Naive thymus-derived CD8-positive, alpha-beta T cell (primary cell): ENCODE measurements around the gene TUT4. TPM values are rescaled to one million over a fixed set of nuclear protein-coding genes. Genes with fewer than 3 reads are reported as not detected.

Experiments
- ATAC-seq, 2 donors: fragments of 150-1000 bp; cut with Tn5 transposase in 1 of 2; sonication (Bioruptor Pico), chemical (Tn5 transposase) in 1 of 2; 1 replicate in 1 of 2; 2 replicates in 1 of 2; pipeline ENCODE4 v1.10.0; 2021; ENCODE audit warnings: mild to moderate bottlenecking in 2 of 2, moderate library complexity in 2 of 2
- POLR2A ChIA-PET: fragments of 350-600 bp; sonication (Branson Sonifier 250); formaldehyde crosslinking; loops from one replicate; lab custom pipeline; 2021; ENCODE audit warnings: antibody characterized with exemption; lab: Charles Lee
- DNase-seq, 10 donors: peaks; one replicate each; pipeline versions ENCODE4 v3.0.0 to v3.0.0-alpha.2; 2020 to 2022
- H3K27ac Mint-ChIP-seq, 10 donors: one replicate each; pipeline ENCODE4 v1.8.0; 2020 to 2022; ENCODE audit warnings: mild to moderate bottlenecking in 10 of 10, mixed read lengths in 10 of 10, moderate library complexity in 4 of 10, inconsistent platforms in 1 of 10
- H3K27me3 Mint-ChIP-seq, 5 donors: one replicate each; pipeline ENCODE4 v1.8.0; 2021 to 2022; ENCODE audit warnings: mixed read lengths in 5 of 5
- H3K36me3 Mint-ChIP-seq, 3 donors: one replicate each; pipeline ENCODE4 v1.8.0; 2020 to 2022; ENCODE audit warnings: mixed read lengths in 3 of 3, mild to moderate bottlenecking in 2 of 3, inconsistent platforms in 1 of 3
- H3K4me1 Mint-ChIP-seq, 4 donors: one replicate each; pipeline ENCODE4 v1.8.0; 2021 to 2022; ENCODE audit warnings: mixed read lengths in 4 of 4
- H3K4me3 Mint-ChIP-seq, 10 donors: one replicate each; pipeline ENCODE4 v1.8.0; 2020 to 2022; ENCODE audit warnings: mild to moderate bottlenecking in 10 of 10, mixed read lengths in 10 of 10, moderate library complexity in 6 of 10, inconsistent platforms in 1 of 10
- H3K9me3 Mint-ChIP-seq, 9 donors: one replicate each; pipeline ENCODE4 v1.8.0; 2020 to 2022; ENCODE audit warnings: mixed read lengths in 9 of 9, mild to moderate bottlenecking in 3 of 9, inconsistent platforms in 1 of 9, moderate library complexity in 1 of 9
- polyA plus RNA-seq, 3 donors: library from polyadenylated mRNA; unstranded; fragments of 300-500 nt; fragmentation: Illumina TruSeq; gene quantifications; one replicate each; pipeline ENCODE4 v1.2.3, GENCODE V29; 2021
- total RNA-seq, 8 experiments: library from RNA in 2 of 8; stranded (reverse) in 2 of 8; gene quantifications; one replicate each; pipeline ENCODE4 v1.2.3 and lab custom pipeline; 2021 to 2026

The TUT4 gene
- total and polyA plus RNA-seq, 5 experiments from 2014 or later, result 31.6 to 178 (median 40.9) TPM

- DNase-seq, result no peak
- Mint-ChIP-seq H3K9me3 (no peaks in the 10 kb centered on the region), H3K4me1 (peaks cover 15 to 29% (median 22%) of the 10 kb centered on the region in 4 donors), H3K4me3 (no peak overlapping the region), H3K27me3 (no peaks in the 10 kb centered on the region), H3K27ac (peak overlapping the region in 3 of 10 donors; percentile 11 to 66 (median 55)), H3K36me3 (peaks cover 8 to 78% (median 29%) of the 10 kb centered on the region in 3 donors)
- POLR2A ChIA-PET, result interaction anchor here (0.6 to 1.3 kb wide), 2 partner anchors 13 to 580 kb away, joined by 3 to 4 read pairs; partner anchors contain the start of genes ORC1 and PRPF38A
- no peak for ATAC-seq
These were observed 136.1 kb downstream of the TUT4 start for GRCh38 chr1:52416811-52417210.

GRCh38 chr1:52414942-52415341 lies 137.9 kb downstream of the TUT4 start:
- Mint-ChIP-seq H3K4me1 (peaks cover 17 to 29% (median 19%) of the 10 kb centered on the region in 4 donors), H3K27ac (peak overlapping the region in 4 of 10 donors; percentile 8 to 48 (median 24)), H3K27me3 (no peaks in the 10 kb centered on the region), H3K4me3 (no peak overlapping the region), H3K9me3 (no peaks in the 10 kb centered on the region), H3K36me3 (peaks cover 8 to 92% (median 35%) of the 10 kb centered on the region in 3 donors)
- POLR2A ChIA-PET, result interaction anchor here (0.7 kb wide), 1 partner anchor 214 kb away, joined by 3 read pairs; no protein-coding TSS in a partner anchor
- ATAC-seq (no peak), DNase-seq (no peak)

DNA sequence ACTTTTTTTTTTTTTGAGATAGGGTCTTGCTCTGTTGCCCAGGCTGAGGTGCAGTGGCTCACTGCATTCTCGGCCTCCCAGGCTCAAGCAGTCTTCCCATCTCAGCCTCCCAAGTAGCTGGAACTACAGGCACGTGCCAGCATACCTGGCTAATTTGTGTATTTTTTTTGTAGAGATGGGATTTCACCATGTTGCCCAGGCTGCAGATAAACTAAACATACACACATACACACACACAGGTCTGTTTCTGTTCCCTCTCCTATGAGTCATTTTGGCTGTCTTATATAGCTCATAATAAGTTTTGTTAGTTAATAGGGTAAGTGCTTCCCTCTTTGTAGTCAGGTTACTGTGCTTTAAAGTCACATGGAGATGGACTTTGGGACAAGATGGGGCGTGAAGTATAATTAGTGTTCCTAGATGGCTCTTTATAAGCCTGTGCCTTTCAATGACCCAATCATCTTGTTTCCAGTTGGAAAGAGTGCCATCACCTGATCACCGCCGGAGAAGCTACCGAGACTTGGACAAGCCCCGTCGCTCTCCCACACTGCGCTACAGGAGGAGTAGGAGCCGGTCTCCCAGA lies 139.4 kb downstream of the TUT4 start:
- ATAC-seq (no peak), DNase-seq (no peak)
- Mint-ChIP-seq H3K27ac (peak overlapping the region in 1 of 10 donors; percentile 53), H3K4me3 (no peak overlapping the region), H3K27me3 (no peaks in the 10 kb centered on the region), H3K9me3 (no peaks in the 10 kb centered on the region), H3K36me3 (peaks cover 8 to 89% (median 35%) of the 10 kb centered on the region in 3 donors), H3K4me1 (peaks cover 7 to 24% (median 15%) of the 10 kb centered on the region in 4 donors)
- POLR2A ChIA-PET, result interaction anchor here (0.8 to 1.6 kb wide), 2 partner anchors 9 to 10 kb away, joined by 3 to 11 read pairs; partner anchors contain the start of genes ORC1 and PRPF38A

DNA sequence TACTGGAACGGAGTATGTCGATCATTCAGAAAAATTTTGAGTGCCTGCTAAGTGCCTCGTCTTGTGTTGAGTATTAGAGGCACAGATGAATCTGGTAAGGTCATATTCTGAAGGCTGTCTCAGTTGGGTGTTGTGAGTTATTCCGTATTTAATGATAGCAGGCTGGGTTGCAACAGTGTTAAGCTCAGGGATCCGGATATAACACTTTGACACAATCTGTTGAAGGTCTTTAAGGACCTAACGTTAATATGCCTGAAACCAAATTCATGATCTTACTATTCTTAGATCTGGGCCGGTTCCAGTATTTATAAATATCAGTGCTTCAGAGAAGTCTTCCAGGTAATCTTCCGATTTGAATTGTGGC lies 147.9 kb downstream of the TUT4 start:
- no peaks in the 10 kb centered on the region for H3K9me3 Mint-ChIP-seq
- no peaks in the 10 kb centered on the region for H3K27me3 Mint-ChIP-seq
- POLR2A ChIA-PET, result interaction anchor here (0.6 to 3.0 kb wide), 16 partner anchors 8 to 350 kb away, joined by 3 to 51 read pairs (median 6); partner anchors contain the start of genes BTF3L4, CC2D1B, SHISAL2A and TUT4
- peak overlapping the region; percentile 93 to 99 (median 99) for H3K27ac Mint-ChIP-seq
- peak overlapping the region; percentile 97 to 100 (median 99) for H3K4me3 Mint-ChIP-seq
- no peak for DNase-seq
- H3K36me3 Mint-ChIP-seq, result peaks cover 0 to 36% (median 12%) of the 10 kb centered on the region in 3 donors
- no peak for ATAC-seq
- H3K4me1 Mint-ChIP-seq, result peaks cover 13 to 46% (median 42%) of the 10 kb centered on the region in 4 donors

- Mint-ChIP-seq H3K4me1 (peaks cover 13 to 46% (median 42%) of the 10 kb centered on the region in 4 donors), H3K9me3 (no peaks in the 10 kb centered on the region), H3K27ac (peak within 1 kb of the TSS; percentile 93 to 99 (median 99)), H3K36me3 (peaks cover 0 to 36% (median 12%) of the 10 kb centered on the region in 3 donors), H3K4me3 (peak within 1 kb of the TSS; percentile 97 to 100 (median 99)), H3K27me3 (no peaks in the 10 kb centered on the region)
- peak; percentile 93 for ATAC-seq
- DNase-seq, result peak; percentile 89 to 98 (median 96)
- POLR2A ChIA-PET, result interaction anchor here (0.6 to 3.0 kb wide), 20 partner anchors 9 to 349 kb away, joined by 3 to 51 read pairs (median 4); partner anchors contain the start of genes BTF3L4, CC2D1B, SHISAL2A and TUT4
These were observed 148.5 kb downstream of the TUT4 start, which contains the start of the genes ORC1 and PRPF38A for GRCh38 chr1:52404116-52404974. TSS of gene ORC1 (minus strand) at chr1:52404423. CDS start at chr1:52402223, 2,200 bp downstream. TSS of gene PRPF38A (plus strand) at chr1:52404602. CDS start at chr1:52404750, 148 bp downstream.

DNA sequence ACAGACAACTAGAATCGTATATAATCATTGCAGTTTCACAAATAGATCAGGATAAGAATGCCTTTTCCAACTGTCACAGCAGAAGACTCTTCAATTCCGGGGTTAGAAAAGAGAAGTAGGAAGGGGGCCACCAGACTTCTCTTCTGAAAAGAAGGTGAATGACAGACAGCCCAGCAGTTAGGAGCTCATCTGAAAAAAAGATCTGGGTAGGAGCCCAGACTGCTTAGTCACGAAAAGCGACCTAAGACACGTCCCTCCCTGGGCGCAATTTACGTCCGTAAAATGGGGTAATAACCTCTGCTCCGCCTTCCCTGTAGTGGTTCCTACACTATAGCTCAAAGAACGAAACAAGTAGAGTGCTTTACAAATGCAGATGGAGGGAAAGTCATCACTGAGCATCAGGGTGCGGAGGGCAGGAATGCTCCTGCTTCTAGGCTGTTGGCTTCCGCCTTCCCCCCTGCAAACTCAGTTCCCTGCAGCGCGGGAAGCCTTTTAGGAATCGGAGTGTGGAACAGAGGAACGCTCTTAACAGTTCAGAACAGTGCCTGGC lies 149.3 kb downstream of the TUT4 start:
- POLR2A ChIA-PET, result interaction anchor here (0.6 to 3.0 kb wide), 17 partner anchors 10 to 348 kb away, joined by 3 to 51 read pairs (median 6); partner anchors contain the start of genes BTF3L4, CC2D1B, SHISAL2A and TUT4
- peaks cover 11 to 42% (median 38%) of the 10 kb centered on the region in 4 donors for H3K4me1 Mint-ChIP-seq
- peak overlapping the region; percentile 97 to 100 (median 99) for H3K4me3 Mint-ChIP-seq
- peak overlapping the region; percentile 93 to 99 (median 99) for H3K27ac Mint-ChIP-seq
- no peaks in the 10 kb centered on the region for H3K9me3 Mint-ChIP-seq
- peak; percentile 21 to 28 for ATAC-seq
- H3K36me3 Mint-ChIP-seq, result peaks cover 0 to 29% (median 7%) of the 10 kb centered on the region in 3 donors
- DNase-seq, result peak in 8 of 10 donors; percentile 6 to 52 (median 44)
- H3K27me3 Mint-ChIP-seq, result no peaks in the 10 kb centered on the region

DNA sequence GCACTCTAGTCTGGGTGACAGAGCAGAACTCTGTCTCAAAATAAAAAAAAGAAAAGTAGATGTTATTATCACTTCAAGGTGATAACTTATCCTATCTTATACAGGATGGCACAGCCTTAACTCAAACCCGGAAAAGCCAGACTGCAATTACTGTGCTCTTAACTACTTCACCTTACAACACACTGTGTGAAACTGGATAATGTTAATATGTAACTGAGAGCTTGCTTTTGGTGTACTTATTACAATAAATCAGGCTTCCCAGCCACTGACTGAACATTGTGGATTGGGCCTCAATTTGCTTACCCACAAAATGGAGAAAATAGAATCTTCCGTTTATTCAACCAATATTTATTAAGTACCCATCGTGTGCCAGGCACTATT lies 150.0 kb downstream of the TUT4 start:
- H3K9me3 Mint-ChIP-seq, result no peaks in the 10 kb centered on the region
- H3K27me3 Mint-ChIP-seq, result no peaks in the 10 kb centered on the region
- H3K4me3 Mint-ChIP-seq, result peak overlapping the region in 8 of 10 donors; percentile 18 to 100 (median 99)
- H3K36me3 Mint-ChIP-seq, result peaks cover 0 to 23% (median 7%) of the 10 kb centered on the region in 3 donors
- H3K4me1 Mint-ChIP-seq, result peaks cover 11 to 40% (median 35%) of the 10 kb centered on the region in 4 donors
- POLR2A ChIA-PET, result interaction anchor here (3.0 kb wide), 1 partner anchor 10 kb away, joined by 11 read pairs; no protein-coding TSS in a partner anchor
- ATAC-seq (no peak), DNase-seq (no peak)
- peak overlapping the region in 1 of 10 donors; percentile 93 for H3K27ac Mint-ChIP-seq

GRCh38 chr1:52400131-52400530 lies 152.8 kb downstream of the TUT4 start:
- Mint-ChIP-seq H3K36me3 (no peaks in the 10 kb centered on the region), H3K27ac (no peak overlapping the region), H3K27me3 (no peaks in the 10 kb centered on the region), H3K4me1 (peaks cover 9 to 21% (median 16%) of the 10 kb centered on the region in 4 donors), H3K9me3 (no peaks in the 10 kb centered on the region), H3K4me3 (no peak overlapping the region)
- ATAC-seq, result no peak
- no peak for DNase-seq
- POLR2A ChIA-PET, result no interaction called here

DNA sequence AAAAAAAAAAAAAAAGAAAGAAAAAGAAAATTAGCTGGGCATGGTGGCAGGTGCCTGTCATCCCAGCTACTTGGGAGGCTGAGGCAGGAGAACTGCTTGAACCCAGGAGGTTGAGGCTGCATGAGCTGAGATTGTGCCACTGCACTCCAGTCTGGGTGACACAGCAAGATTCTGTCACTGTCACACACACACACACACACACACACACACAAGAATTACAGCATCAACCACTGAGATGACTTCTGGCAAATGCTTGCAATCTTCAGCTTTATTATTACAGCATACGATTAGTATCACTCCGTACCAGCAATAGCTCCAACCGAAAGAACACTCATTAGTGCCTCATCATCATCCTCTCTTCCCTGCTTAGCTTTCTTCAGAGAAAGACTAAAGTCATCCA lies 153.3 kb downstream of the TUT4 start:
- POLR2A ChIA-PET, result no interaction called here
- Mint-ChIP-seq H3K27ac (no peak overlapping the region), H3K27me3 (no peaks in the 10 kb centered on the region), H3K4me3 (no peak overlapping the region), H3K9me3 (no peaks in the 10 kb centered on the region), H3K4me1 (peaks cover 9 to 16% (median 11%) of the 10 kb centered on the region in 4 donors), H3K36me3 (no peaks in the 10 kb centered on the region)
- DNase-seq (no peak), ATAC-seq (no peak)

GRCh38 chr1:52393174-52393573 lies 159.7 kb downstream of the TUT4 start:
- POLR2A ChIA-PET, result no interaction called here
- Mint-ChIP-seq H3K9me3 (no peaks in the 10 kb centered on the region), H3K36me3 (no peaks in the 10 kb centered on the region), H3K27me3 (no peaks in the 10 kb centered on the region), H3K27ac (peak overlapping the region in 1 of 10 donors; percentile 54), H3K4me3 (no peak overlapping the region), H3K4me1 (no peaks in the 10 kb centered on the region)
- ATAC-seq (no peak), DNase-seq (no peak)

DNA sequence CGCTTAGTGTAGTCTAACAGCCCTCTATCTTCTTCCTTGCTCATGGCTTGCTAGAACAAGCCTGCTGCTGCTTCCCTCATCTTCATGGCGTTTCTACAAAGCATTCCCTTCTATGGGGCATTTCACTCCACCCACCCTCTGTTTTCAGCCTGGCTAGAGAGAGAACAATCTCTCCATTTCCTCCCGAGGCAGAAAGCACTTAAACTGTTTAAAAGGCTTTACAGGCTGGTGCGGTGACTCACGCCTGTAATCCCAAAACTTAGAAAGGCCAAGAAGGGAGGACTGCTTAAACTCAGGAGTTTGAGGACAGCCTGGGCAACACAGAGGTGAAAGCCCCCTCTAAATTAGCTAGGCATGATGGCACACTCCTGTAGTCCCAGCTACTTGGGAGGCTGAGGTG lies 166.4 kb downstream of the TUT4 start:
- no peak overlapping the region for H3K27ac Mint-ChIP-seq
- H3K4me1 Mint-ChIP-seq, result no peaks in the 10 kb centered on the region
- H3K4me3 Mint-ChIP-seq, result no peak overlapping the region
- no peaks in the 10 kb centered on the region for H3K27me3 Mint-ChIP-seq
- POLR2A ChIA-PET, result no interaction called here
- no peak for DNase-seq
- H3K36me3 Mint-ChIP-seq, result peaks cover 0 to 4% (median 0%) of the 10 kb centered on the region in 3 donors
- H3K9me3 Mint-ChIP-seq, result no peaks in the 10 kb centered on the region
- no peak for ATAC-seq

DNA sequence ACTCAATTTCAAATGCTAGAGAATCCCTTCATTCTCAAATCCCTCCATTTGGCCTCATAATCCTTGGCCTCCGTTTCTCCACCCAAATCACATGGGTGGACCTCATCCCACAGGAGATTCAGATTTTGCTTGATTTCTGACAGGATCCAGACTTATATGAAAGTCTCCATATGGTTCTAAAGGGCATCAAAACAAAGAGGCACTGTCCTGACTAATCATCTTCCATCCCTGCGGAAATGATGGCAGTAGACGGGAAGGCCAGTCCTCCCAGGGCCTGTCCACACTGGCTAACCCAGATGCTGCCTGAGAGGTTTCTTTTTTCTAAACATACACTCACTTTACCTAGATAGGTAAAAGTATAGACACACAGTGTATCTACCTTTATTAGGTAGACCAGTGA lies 167.5 kb downstream of the TUT4 start:
- H3K36me3 Mint-ChIP-seq, result peaks cover 0 to 4% (median 0%) of the 10 kb centered on the region in 3 donors
- H3K27ac Mint-ChIP-seq, result no peak overlapping the region
- POLR2A ChIA-PET, result no interaction called here
- H3K9me3 Mint-ChIP-seq, result no peaks in the 10 kb centered on the region
- no peak for ATAC-seq
- H3K27me3 Mint-ChIP-seq, result no peaks in the 10 kb centered on the region
- H3K4me1 Mint-ChIP-seq, result no peaks in the 10 kb centered on the region
- H3K4me3 Mint-ChIP-seq, result no peak overlapping the region
- no peak for DNase-seq
